GM18505 (cell line): Measurements from ENCODE around the gene SMOC2.

Experiments
- ATAC-seq: cut with Tn5 transposase; IDR thresholded peaks from one replicate; pipeline ENCODE4 v1.9.1; 2021; ENCODE audit not compliant: unreplicated experiment
- POLR2A ChIP-seq: IDR thresholded peaks from 4 replicates; pipeline ENCODE4 v1.6.1; 2011; ENCODE audit warnings: borderline replicate concordance; ENCODE audit not compliant: insufficient read depth, insufficient read length; ENCODE audit errors: extremely low read depth

The SMOC2 gene

DNA sequence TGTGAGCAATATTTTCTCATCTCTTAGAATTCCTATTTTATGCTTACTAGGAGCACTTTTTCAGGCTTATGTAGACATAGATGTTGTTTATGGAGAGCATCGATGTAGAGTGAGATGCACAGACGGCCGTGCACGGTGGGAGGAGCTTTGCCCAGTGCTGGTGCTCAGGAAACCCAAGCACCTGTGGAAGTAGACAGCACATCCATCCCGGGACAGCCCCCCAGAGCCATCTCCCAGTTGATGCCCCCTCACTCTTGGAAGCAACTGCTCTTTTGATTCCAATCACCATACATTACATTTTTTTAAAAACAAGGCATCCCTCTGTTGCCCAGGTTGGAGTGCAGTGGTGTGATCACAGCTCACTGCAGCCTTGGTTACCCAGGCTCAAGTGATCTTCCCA lies 143.7 kb downstream of the SMOC2 start:
- no peak for TF ChIP-seq POLR2A
- no peak for ATAC-seq

DNA sequence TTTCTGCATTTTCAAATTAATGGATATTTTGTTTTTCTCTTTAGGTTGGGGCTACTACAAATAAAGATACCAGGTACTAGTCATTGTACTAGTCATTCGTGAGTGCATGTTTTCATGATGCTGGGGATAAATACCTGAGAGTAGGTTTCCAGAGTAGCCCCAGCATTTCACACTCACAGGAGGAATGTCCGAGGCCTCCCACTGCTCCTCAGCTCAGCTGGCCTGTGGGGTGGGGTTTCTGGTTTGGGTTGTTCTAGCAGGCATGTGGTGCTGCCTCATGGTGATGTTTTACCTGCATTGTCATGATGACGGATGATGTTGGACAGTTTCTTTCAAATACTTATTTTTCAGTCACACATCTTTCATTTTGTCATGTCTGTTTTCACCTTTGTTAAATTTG lies 144.5 kb downstream of the SMOC2 start:
- no peak for ATAC-seq
- TF ChIP-seq POLR2A: no peak

DNA sequence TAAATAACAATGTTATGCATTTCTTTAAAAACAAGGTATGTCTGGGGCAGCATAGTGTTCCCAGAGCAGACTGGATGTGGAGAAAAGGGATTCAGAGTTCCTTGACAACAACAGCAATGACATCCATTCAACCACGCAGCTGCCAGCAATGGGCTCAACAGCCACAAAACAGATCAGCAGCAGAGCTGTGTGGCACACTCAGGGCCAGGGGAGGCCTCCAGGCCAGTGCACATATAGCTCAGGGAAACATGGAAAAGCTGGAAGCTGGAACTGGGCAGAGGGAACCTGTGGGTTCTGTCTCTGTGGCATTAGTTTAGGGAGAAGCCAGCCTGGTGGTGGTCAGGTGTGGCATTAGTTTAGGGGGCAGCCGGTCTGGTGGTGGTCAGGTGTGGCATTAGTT lies 148.3 kb downstream of the SMOC2 start:
- no peak for TF ChIP-seq POLR2A
- ATAC-seq: no peak

DNA sequence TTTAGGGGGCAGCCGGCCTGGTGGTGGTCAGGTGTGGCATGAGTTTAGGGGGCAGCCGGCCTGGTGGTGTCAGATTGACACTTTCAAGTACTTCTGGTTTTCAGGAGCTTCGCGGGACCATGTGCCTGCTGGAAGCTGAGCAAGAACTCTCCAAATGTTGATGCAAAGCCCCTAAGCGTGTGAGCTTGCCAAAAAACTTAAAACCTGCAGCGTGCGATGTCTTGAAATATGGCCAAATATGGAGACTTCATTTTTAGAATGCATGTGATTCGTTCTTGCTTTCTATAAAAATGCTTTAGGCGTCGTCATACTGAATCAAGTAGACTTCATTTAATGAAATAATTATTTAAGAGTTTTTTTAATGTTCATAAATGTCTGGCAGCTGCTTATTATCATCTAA lies 149.4 kb downstream of the SMOC2 start:
- TF ChIP-seq POLR2A: no peak
- ATAC-seq: no peak

DNA sequence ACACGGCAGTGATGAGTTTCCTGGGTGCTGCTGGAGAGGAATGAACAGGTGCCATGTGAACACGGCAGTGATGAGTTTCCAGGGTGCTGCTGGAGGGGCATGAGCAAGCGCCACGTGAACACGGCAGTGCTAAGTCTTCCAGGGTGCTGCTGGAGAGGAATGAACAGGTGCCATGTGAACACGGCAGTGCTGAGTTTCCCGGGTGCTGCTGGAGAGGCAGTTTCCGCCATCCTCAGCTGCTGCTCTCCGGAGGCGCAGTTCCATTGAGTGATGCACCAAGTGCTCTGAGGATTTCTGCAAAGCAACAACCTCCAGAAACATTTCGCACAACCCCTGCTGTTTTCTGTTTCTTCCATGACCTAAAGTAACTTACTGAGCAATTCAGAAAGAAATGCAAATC lies 155.4 kb downstream of the SMOC2 start:
- TF ChIP-seq POLR2A: no peak
- ATAC-seq: no peak

DNA sequence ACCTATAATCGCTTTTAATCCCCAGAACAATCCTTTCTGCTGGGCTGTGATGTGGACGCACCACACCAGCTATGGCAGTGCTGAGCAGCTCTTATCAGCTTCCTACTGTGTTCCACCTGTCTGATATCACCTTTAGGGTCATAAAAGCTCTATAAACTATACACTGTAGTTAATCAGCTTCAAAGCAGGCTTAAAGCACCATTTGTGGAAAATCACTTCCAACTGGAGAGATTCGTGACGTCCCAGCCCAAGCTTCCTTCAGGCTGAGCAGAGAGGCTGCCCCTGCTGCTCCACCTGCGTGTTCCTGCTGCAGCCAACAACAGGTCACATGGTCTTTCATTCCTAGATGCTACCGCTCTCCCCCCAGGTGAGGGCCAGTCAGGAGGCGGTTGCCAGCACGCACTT lies 156.5 kb downstream of the SMOC2 start:
- ATAC-seq: no peak
- no peak for TF ChIP-seq POLR2A

DNA sequence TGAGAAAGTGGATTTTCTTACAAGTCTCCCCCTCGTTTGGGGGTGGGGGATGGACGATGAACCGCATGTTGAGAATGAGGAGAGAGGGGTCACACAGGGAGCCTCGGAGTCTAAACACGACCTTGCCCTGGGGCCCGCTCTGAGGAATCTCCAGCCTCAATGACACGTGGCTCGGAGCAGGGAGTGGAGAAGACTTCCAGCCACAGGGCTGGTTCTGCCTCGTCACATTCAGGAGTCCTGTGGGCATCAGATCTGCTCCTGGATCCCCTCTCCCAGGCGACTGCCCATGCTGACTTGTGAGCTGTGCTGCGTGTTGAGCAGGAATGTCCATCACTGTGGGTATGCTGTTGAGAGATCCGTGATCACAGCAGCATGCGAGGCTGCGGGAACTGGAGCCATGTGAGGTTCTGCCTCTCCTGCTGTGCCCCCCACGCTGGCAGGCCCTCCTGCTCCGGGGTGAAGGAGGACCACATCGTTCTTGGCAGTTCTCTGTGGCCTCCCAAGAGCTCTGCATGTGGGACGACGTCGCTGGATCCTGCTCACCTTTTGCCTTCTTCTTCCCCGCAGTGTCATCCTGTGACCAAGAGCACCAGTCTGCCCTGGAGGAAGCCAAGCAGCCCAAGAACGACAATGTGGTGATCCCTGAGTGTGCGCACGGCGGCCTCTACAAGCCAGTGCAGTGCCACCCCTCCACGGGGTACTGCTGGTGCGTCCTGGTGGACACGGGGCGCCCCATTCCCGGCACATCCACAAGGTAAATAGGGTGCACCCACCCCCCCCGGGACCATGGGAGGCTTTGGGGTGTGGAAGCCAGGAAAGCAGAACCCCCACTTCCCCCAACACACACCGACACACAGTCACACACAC lies 157.5 kb downstream of the SMOC2 start:
- no peak for TF ChIP-seq POLR2A

DNA sequence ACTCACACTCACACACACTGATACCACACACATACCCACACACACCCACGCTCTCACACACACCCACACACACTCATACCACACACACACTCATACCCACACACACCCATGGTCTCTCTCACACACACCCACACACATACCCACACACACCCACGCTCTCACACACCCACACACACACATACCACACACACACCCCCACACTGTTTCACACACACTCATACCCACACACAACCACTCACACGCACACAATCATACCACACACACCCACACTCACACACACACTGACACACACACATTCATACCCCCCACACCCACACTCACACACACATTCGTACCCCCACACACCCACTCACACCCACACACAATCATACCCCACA lies 158.1 kb downstream of the SMOC2 start:
- ATAC-seq: no peak

More for the DNA sequence above, 157.5 kb downstream of the SMOC2 start:
- no peak for ATAC-seq

DNA sequence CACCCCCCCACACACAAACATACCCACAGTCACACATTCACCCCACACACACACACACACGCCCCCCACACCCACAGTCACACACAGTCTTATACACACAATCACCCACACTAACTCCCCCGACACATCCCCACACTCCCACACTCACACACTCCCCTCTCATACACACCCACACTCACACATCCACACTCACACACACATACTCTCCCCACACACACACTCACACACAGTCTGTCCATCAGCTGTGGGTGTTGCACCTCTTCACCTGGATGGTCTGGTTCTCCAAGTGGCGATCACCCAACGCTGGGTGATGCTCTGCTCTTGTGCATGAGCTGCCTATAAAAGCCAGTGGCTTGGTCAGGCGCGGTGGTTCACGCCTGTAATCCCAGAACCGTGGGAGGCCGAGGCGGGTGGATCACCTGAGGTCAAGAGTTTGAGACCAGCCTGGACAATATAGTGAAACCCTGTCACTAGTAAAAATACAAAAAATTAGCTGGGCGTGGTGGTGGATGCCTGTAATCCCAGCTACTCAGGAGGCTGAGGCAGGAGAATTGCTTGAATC lies 158.9 kb downstream of the SMOC2 start:
- ATAC-seq: no peak
- no peak for TF ChIP-seq POLR2A

More for the DNA sequence above, 158.1 kb downstream of the SMOC2 start:
- TF ChIP-seq POLR2A: no peak

DNA sequence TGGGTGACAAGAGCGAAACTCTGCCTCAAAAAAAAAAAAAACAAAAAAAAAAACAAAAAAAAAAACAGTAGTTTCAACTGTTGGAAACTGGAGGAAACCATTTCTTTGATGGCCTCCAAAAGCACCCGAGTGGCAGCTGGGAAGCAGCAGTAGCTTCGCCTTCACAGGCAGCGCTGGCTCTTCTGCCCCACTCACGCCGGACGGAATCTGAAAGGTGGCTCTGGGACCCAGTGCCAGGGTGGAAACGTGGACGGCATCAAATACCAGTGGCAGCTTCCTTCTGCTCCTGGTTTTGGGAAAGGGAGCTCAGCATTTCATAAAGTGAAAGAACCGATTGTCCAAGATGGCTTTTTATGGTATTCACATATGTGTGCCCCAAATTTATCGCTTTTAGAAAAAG lies 159.4 kb downstream of the SMOC2 start:
- no peak for TF ChIP-seq POLR2A
- no peak for ATAC-seq

DNA sequence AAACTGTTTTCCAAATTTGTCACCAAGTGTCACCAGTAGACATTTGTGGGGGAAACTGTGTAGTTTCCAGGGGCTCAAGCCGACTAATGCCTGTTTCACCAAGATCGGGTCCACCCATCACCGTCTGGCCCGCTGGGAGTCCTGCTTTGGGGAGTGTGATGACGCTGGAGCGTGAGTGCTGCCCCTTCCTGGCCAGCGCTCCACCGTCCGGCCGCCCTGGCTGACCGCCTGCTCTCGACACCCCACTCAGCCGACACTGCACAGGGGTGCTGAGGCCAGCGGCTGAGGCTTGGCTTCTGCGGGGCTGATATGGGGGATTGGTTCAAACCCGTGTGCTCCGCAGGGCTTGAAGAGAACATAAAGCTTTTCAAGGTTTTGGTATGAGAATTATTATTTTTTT lies 160.1 kb downstream of the SMOC2 start:
- ATAC-seq: no peak
- no peak for TF ChIP-seq POLR2A

DNA sequence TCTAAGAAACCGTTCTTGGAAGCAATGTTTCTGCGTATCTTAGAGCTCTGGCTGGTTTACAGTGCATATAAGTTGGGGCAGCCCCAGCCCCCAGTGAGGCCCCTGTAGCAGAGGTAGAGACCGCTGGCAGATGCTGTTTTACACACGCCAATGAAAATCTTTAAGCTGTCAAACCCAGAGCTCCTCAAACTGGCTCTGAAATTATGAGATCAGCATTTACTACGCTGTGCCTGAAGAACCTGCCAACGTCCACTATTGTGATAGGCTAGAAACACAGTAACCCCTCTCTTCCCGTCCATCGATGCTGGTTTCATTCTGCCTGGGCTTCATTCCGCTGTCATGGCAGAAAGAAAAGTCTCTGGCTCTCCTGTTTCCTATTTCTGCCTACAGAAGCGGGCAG lies 160.6 kb downstream of the SMOC2 start:
- TF ChIP-seq POLR2A: no peak
- no peak for ATAC-seq

DNA sequence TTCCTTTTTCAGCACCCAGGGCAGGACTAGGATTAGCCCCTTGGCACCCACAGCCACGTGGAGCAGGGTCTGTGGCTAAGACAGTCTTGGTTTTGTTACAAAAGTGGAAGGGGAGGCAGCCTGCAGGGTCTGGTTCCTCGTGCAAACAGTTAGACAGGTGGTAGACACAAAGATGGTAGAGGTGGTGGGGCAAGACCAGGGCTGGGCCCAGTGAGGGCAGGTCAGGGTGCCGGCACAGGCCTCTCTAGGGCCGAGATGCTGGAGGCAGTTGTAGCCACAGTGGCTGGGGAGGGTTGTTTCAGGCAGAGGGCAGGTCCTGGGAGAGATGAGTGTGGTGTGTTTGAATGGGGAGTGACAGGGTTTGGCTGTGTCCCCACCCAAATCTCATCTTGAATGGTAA lies 161.6 kb downstream of the SMOC2 start:
- no peak for ATAC-seq
- TF ChIP-seq POLR2A: no peak

DNA sequence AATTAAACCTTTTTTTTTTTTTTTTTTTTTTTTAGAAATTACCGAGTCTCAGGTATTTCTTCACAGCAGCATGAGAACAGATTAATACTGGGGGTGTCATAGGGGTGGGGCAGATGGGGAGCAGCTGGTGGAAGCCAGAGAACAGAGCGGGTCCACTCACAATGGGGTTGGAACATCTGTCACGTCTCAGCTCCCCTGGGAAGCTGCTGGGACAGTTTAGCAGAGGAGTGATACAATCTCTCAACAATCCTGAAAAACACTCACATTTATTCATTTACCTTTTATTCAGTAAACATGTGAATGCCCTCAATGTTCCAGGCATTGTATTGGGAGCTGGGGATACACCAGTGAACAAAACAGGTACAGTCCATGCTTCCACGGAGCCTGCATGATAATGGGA lies 162.2 kb downstream of the SMOC2 start:
- no peak for ATAC-seq

More for the DNA sequence above, 162.2 kb downstream of the SMOC2 start:
- no peak for TF ChIP-seq POLR2A
